GM12864 (cell line): Measurements from ENCODE around the gene THBS2.
"Not testable (repeated sequence)": the region's sequence is repeated elsewhere in the genome, so short reads cannot be mapped to it uniquely, and the experiment has no call there.

Experiments
- DNase-seq: peaks from one replicate; pipeline ENCODE4 v3.0.0-alpha.2; 2011; ENCODE audit warnings: low read depth
- H3K4me3 ChIP-seq: 2 replicates; pipeline ENCODE4 v1.5.1; 2011; ENCODE audit warnings: mild to moderate bottlenecking, low read depth, low read length, control low read depth
- CTCF ChIP-seq: IDR thresholded peaks from 2 replicates; pipeline ENCODE4 v1.5.1; 2011; ENCODE audit warnings: low read depth, mild to moderate bottlenecking, moderate library complexity, low read length, control low read depth, inconsistent platforms; ENCODE audit errors: missing control alignments

THBS2 gene

GRCh38 chr6:169221264-169221663, 32.4 kb downstream of the THBS2 start:
- no peak for TF ChIP-seq CTCF
- no peak overlapping the region for H3K4me3 ChIP-seq
- DNase-seq, result no peak

- no peak for TF ChIP-seq CTCF
Measured at GRCh38 chr6:169220068-169220964, 33.3 kb downstream of the THBS2 start.

GRCh38 chr6:169217972-169218371, 35.7 kb downstream of the THBS2 start:
- DNase-seq, result no peak
- TF ChIP-seq CTCF, result no peak
- no peak overlapping the region for H3K4me3 ChIP-seq

More at GRCh38 chr6:169220068-169220964, 33.3 kb downstream of the THBS2 start:
- no peak overlapping the region for H3K4me3 ChIP-seq
- DNase-seq, result no peak

- no peak for DNase-seq
- H3K4me3 ChIP-seq, result no peak overlapping the region
- TF ChIP-seq CTCF, result no peak
Measured at GRCh38 chr6:169216830-169217229, 36.8 kb downstream of the THBS2 start.

GRCh38 chr6:169215201-169215681, 38.4 kb downstream of the THBS2 start:
- no peak for DNase-seq
- TF ChIP-seq CTCF, result no peak
- H3K4me3 ChIP-seq, result no peak overlapping the region

- not testable (repeated sequence) for H3K4me3 ChIP-seq, DNase-seq
Measured at GRCh38 chr6:169214789-169215188, 38.9 kb downstream of the THBS2 start.

GRCh38 chr6:169213814-169214520, 39.7 kb downstream of the THBS2 start:
- H3K4me3 ChIP-seq, result no peak overlapping the region
- no peak for DNase-seq
- TF ChIP-seq CTCF, result no peak
